ENCODE data around the gene HSPA2. TPM values are rescaled to one million over a fixed set of nuclear protein-coding genes. Genes with fewer than 3 reads are reported as not detected.
A peak's percentile ranks its signal among the peaks of the same experiment; 100 is the strongest.

The HSPA2 gene
- 2.0 TPM in 2 replicates for polyA plus RNA-seq (2014; cell fraction: cytosol; rRNA removed)
- 1.3 and 2.4 TPM in 2 replicates for polyA plus RNA-seq (2014; cell fraction: nucleus; rRNA removed)

GRCh38 chr14:64540208-64541202 is at the start of gene HSPA2:
Gene HSPA2 (plus strand): TSS chr14:64540741. CDS start chr14:64540850, 109 bp downstream.
- DNase-seq (ENCODE audit: low spot score) = peak; percentile 92

DNA sequence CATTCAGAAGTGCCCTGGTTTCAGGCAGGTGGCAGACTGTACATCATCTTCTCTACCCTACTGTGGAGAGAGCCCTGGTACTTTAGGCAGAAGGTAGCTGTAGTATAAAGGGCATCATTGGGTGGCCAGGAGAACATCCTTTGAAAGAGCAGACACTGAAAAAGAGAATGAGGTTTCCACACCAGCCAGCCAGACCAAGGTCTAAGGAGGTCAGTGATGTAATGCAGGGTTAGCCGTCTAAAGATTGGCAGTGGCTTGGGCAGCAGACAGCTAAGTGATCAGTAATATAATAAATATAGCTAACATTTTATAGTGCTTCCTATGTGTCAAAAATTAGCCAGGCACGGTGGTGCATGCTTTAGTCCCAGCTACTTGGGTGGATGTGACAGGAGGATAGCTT is 48.9 kb upstream of the HSPA2 start:
- DNase-seq (ENCODE audit: low spot score) = no peak

DNA sequence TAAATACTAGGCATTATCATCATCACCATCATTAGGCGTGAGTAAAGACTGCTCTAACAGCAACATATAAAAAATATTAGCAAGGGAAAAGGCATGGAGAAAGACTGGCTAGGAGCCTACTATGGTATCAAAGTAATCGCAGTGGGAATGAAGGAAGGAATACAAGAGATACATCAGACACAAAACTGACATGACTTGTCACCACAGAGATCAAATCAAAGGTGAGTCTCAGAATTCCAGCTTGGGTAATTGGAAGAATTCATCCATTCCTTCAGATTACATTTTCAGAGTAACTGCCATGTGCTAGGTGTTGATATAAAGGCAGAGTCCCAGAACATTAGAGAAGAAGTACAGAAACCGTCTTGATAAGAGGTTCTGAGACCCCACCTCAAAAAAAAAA is 47.1 kb upstream of the HSPA2 start:
- no peak for DNase-seq (ENCODE audit: low spot score)

DNA sequence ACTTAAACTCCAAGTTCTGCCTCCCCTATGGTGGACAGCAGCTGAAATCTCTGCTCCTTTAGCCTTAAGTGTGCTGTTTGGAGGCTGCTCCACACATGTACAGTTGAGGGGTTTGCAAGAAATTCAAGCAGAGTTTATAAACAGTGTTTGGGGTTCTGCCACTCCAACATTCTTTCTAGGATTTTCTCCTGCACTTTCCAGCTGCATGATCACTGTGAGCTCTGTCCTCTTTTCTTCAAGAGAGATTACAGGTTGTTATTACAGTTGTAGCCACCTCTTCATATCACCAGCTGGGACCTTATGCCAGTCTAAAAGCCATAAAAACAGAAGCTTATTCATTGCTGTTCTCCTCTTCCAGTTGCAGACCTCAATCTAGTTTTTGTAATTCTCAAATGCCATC is 45.3 kb upstream of the HSPA2 start:
- DNase-seq (ENCODE audit: low spot score) = no peak

GRCh38 chr14:64496764-64497163 is 43.8 kb upstream of the HSPA2 start:
- no peak for DNase-seq (ENCODE audit: low spot score)

DNA sequence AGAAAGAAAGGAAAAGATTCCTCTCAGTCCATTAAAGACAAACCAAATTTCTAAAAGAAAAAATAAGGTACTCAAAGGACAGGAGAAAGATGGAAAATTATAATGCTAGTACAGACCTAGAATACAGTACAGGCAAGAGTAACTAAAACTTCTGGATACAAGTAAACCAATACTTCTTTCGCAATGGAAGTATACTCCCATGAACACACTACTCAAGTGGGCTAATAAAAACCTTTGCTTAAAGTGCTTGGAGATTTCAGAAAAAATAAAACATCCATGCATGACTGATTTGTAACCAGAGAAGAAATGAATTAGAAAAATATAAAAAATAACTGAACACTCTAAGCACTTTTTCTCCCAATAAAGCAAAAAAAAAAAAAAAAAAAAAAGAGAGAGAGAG is 40.5 kb upstream of the HSPA2 start:
- no peak for DNase-seq (ENCODE audit: low spot score)

DNA sequence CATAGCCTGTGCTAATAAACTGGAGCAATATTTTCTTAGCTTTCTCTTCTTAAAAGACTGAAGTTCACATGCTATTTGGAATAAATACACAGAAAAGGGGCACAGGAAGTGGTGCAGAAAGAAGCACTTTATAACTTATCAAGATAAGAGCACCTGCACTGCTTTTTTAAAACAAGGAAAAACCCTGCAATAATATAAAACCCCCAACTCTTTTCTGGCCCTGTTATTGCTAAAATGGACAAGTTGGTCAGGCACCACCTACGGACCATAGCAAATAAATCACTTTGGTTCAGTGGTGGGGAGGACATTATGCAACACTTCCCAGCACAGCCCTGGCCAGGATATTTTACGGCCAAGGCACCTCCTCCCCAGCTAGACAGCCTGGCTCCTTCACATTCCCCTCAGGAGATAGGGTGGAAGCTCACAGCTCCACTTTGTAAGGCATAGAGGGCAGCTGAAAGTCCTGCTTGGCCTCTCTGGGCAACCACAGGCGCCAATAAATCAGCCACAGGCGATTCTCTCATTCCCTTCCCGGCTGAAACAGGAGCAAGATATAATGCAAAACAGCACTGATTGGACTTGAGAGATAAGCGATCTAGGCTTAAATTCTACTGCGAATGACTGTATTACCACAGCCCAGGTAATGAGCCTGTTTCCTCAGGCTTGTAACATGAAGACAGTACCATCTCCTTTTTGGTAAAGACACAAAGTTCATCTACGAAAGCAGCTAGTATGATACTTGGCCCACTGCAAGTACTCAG is 39.0 kb upstream of the HSPA2 start:
- DNase-seq (ENCODE audit: low spot score) = peak; percentile 72

- peak; percentile 16 for DNase-seq (ENCODE audit: low spot score)
Observed at GRCh38 chr14:64502456-64502855, 38.1 kb upstream of the HSPA2 start.

GRCh38 chr14:64502887-64503433 is 37.6 kb upstream of the HSPA2 start:
- DNase-seq (ENCODE audit: low spot score) = peak; percentile 26

GRCh38 chr14:64503434-64504309 is 36.9 kb upstream of the HSPA2 start, which contains the start of gene ZBTB25:
Gene ZBTB25 (minus strand): TSS chr14:64503838. CDS start chr14:64490533, 13,305 bp downstream.
- DNase-seq (ENCODE audit: low spot score) = peak; percentile 95

DNA sequence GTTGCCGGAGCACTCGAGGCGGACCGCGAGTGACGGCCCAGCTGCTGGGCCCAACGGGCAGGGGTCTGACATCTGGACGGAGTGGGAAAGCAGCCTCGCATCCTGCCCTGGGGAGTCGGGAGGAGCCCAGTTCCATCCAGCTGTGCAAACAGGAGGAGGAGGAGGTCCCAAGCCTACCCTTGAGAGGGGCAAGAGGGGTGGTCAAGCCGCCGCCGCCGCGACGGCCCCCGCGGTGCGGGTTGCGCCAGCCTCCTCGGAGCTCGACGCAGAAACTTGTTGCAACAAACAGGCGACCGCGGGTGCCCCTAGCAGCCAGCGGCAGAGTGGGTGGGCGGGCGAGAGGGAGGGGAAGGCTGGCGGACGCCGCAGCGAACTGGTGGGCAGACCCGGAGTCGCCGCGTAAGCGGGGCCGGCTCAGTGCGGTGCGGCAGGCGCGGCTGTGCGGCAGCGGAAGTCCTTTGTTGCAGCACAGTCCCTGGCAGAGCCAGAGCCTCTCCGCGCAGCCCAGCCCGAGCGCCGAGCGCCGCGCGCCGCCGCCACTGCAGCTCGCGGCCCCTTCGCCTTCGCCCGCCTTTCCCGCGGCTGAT is 36.1 kb upstream of the HSPA2 start, which contains the start of gene ZBTB1:
TSS of gene ZBTB1 (plus strand) at position 461 of the 587 bp plus-strand sequence. CDS start 16,735 bp downstream, outside the sequence.
- peak; percentile 73 for DNase-seq (ENCODE audit: low spot score)

GRCh38 chr14:64504897-64505794 is 35.4 kb upstream of the HSPA2 start:
- peak; percentile 76 for DNase-seq (ENCODE audit: low spot score)

- DNase-seq (ENCODE audit: low spot score) = no peak
Observed at GRCh38 chr14:64506721-64507120, 33.8 kb upstream of the HSPA2 start.

DNA sequence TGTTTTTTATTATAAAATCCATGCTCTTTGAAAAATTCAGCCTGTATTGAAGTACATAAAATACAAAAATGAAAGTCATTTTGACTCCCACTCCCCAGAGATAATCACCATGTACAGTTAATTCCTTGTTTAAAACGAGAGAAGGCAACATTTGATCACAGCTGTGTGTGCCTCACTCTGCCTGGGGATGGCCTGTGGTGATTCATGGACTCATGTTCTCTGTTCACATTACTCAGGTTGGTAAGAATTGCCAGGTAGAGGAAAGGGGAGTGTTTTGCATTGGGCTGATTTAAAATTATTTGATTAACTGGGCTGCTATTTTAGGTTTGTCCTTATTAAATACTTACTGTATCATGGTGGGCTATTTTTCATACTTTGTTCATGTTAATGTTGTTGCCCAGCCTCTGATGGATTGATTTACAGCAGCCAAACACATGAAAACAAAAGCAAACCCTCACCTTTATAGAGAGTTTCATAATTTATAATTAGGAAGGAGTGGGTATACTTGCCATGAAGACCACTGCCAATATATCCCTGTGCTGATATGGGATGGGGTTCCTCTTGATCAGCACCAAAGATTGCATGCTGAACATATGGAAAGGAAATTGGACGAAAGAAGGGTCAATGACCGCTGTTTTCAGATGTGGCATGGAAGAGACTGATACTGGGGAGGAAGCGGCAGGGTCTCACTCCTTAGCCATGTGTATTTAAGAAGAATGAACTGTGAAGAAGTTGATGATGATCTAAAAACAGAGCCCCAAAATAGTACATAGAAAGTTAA is 33.0 kb upstream of the HSPA2 start:
- DNase-seq (ENCODE audit: low spot score) = no peak

DNA sequence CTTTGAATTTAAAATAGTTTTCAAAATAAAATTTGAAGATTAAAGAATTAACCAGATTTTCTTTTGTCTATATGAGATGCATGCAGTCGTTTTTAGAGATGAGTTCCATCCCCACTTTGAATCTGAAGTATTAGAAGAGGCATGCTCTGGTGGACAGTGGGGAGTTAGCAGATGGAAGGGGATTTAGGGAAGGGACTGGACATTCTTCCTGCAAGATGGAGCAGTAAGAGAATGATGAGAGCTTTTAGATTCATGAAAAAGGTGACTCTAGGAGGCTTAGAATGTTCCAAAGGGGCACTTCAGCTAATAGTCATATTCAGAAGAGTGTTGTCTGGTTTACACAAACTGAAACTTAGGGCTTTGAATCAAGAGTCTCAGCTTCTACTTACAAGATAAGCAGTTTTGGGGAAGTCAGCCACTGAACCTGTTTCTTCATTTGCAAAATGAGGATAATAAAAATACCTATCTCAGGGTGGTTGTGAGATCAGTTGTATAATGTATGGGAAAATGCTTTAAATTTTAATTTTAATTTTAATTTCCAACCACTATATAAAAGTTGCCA is 32.2 kb upstream of the HSPA2 start:
- no peak for DNase-seq (ENCODE audit: low spot score)

DNA sequence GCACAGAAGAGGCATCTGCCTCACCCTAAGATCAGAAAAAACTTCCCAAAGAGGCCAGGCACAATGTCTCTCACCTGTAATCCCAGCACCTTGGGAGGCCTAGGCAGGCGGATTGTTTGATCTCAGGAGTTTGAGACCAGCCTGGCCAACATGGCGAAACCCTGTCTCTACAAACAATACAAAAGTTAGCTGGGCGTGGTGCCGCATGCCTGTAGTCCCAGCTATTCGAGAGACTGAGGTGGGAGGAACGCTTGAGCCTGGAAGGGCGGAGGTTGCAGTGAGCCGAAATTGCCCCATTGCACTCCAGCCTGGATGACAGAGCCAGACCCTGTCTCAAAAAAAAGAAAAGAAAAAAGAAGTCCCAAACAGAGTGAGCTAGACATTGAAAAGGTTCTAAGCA is 31.5 kb upstream of the HSPA2 start:
- DNase-seq (ENCODE audit: low spot score) = no peak

- DNase-seq (ENCODE audit: low spot score) = peak; percentile 57
Observed at GRCh38 chr14:64510825-64511671, 29.5 kb upstream of the HSPA2 start.

Measured in SK-N-DZ (cell line).